Mesenchymal stem cell (in vitro differentiated cells and primary cell): Measurements from ENCODE around the gene POLR1G.
A peak's percentile ranks its signal among the peaks of the same experiment; 100 is the strongest.

Experiments used
- DNase-seq: peaks from one replicate; pipeline ENCODE4 v3.0.0-alpha.2; 2013
- H2AFZ ChIP-seq: one replicate; pipeline ENCODE4 v1.6.1; 2013; ENCODE audit warnings: low read depth, mild to moderate bottlenecking, control low read depth, inconsistent platforms, low read length, moderate library complexity
- H2AK5ac ChIP-seq: 2 replicates; pipeline ENCODE4 v1.6.1; 2013; ENCODE audit warnings: low read length, moderate library complexity, mild to moderate bottlenecking, inconsistent platforms; ENCODE audit not compliant: severe bottlenecking
- H2BK120ac ChIP-seq: one replicate; pipeline ENCODE4 v1.6.1; 2013; ENCODE audit warnings: low read depth, mild to moderate bottlenecking, inconsistent platforms, low read length, moderate library complexity
- H2BK12ac ChIP-seq, 2 experiments: one replicate each; pipeline ENCODE4 v1.6.1; 2013; ENCODE audit warnings: inconsistent platforms in 2 of 2, low read length in 2 of 2, mild to moderate bottlenecking in 2 of 2, moderate library complexity in 2 of 2, control low read depth in 1 of 2
- H2BK15ac ChIP-seq: one replicate; pipeline ENCODE4 v1.6.1; 2013; ENCODE audit warnings: mild to moderate bottlenecking, low read depth, inconsistent platforms; ENCODE audit not compliant: poor library complexity, severe bottlenecking
- H2BK5ac ChIP-seq: 2 replicates; pipeline ENCODE4 v1.6.1; 2013; ENCODE audit warnings: low read depth, mild to moderate bottlenecking, low read length, control low read depth, inconsistent platforms; ENCODE audit not compliant: poor library complexity, severe bottlenecking
- H3K14ac ChIP-seq, 2 experiments: one replicate each; pipeline ENCODE4 v1.6.1; 2013; ENCODE audit warnings: inconsistent platforms in 2 of 2, low read length in 2 of 2, control low read depth in 1 of 2, mild to moderate bottlenecking in 1 of 2, moderate library complexity in 1 of 2
- H3K18ac ChIP-seq, 2 experiments: one replicate each; pipeline ENCODE4 v1.6.1; 2013; ENCODE audit warnings: inconsistent platforms in 2 of 2, low read length in 2 of 2, control low read depth in 1 of 2, low read depth in 1 of 2, mild to moderate bottlenecking in 1 of 2
- H3K23ac ChIP-seq, 2 experiments: one replicate each; pipeline ENCODE4 v1.6.1; 2013; ENCODE audit warnings: inconsistent platforms in 2 of 2, low read length in 2 of 2, mild to moderate bottlenecking in 2 of 2, moderate library complexity in 2 of 2, control low read depth in 1 of 2
- H3K27ac ChIP-seq: 2 replicates; pipeline ENCODE4 v1.5.1; 2013; ENCODE audit warnings: mild to moderate bottlenecking, moderate library complexity, low read length, control low read depth, inconsistent platforms; ENCODE audit not compliant: poor library complexity, severe bottlenecking
- H3K27me3 ChIP-seq, 2 experiments: 2 replicates each; pipeline versions ENCODE4 v1.6.1 to v1.7.0; 2013; ENCODE audit warnings: low read length in 2 of 2, mild to moderate bottlenecking in 2 of 2, moderate library complexity in 2 of 2, control low read depth in 1 of 2, inconsistent platforms in 1 of 2; ENCODE audit not compliant: control insufficient read depth in 1 of 2, insufficient read depth in 1 of 2
- H3K36me3 ChIP-seq, 2 experiments: 2 replicates each; pipeline versions ENCODE4 v1.6.1 to v1.7.0; 2013; ENCODE audit warnings: low read length in 2 of 2, control low read depth in 1 of 2, inconsistent platforms in 1 of 2, low read depth in 1 of 2, mild to moderate bottlenecking in 1 of 2; ENCODE audit not compliant: insufficient read depth in 2 of 2, control insufficient read depth in 1 of 2
- H3K4ac ChIP-seq, 2 experiments: one replicate each; pipeline ENCODE4 v1.6.1; 2013; ENCODE audit warnings: inconsistent platforms in 2 of 2, low read length in 2 of 2, mild to moderate bottlenecking in 2 of 2, moderate library complexity in 2 of 2, control low read depth in 1 of 2, low read depth in 1 of 2
- H3K4me1 ChIP-seq: 2 replicates; pipeline ENCODE4 v1.6.1; 2013; ENCODE audit warnings: low read depth, low read length, control low read depth; ENCODE audit not compliant: control insufficient read depth, insufficient read depth
- H3K4me2 ChIP-seq: 2 replicates; pipeline ENCODE4 v1.6.1; 2013; ENCODE audit warnings: low read length, mild to moderate bottlenecking, inconsistent platforms; ENCODE audit not compliant: poor library complexity, severe bottlenecking
- H3K4me3 ChIP-seq, 2 experiments: 2 replicates each; pipeline versions ENCODE4 v1.5.1 to v1.7.0; 2013; ENCODE audit warnings: low read length in 2 of 2, mild to moderate bottlenecking in 2 of 2, control low read depth in 1 of 2, low read depth in 1 of 2; ENCODE audit not compliant: insufficient read depth in 1 of 2
- H3K79me1 ChIP-seq: replicated peaks from 2 replicates; pipeline ENCODE4 v1.6.1; 2013; ENCODE audit warnings: mild to moderate bottlenecking, control low read depth, low read length, inconsistent platforms; ENCODE audit not compliant: poor library complexity, severe bottlenecking
- H3K9ac ChIP-seq: 2 replicates; pipeline ENCODE4 v1.7.0; 2013; ENCODE audit warnings: mild to moderate bottlenecking, low read length, moderate library complexity
- H3K9me3 ChIP-seq: 2 replicates; pipeline ENCODE4 v1.7.0; 2013; ENCODE audit warnings: mild to moderate bottlenecking, low read length; ENCODE audit not compliant: control insufficient read depth
- H4K8ac ChIP-seq: one replicate; pipeline ENCODE4 v1.6.1; 2013; ENCODE audit warnings: inconsistent platforms, mild to moderate bottlenecking, low read length, moderate library complexity
- H4K91ac ChIP-seq: one replicate; pipeline ENCODE4 v1.6.1; 2013; ENCODE audit warnings: mild to moderate bottlenecking, low read length, inconsistent platforms
- WGBS: methylation state at CpG from one replicate; pipeline ENCODE4 v1.1.7; 2013; ENCODE audit warnings: mixed read lengths; 5-methylcytosine and 5-hydroxymethylcytosine counted together

The POLR1G gene

GRCh38 chr19:45358213-45358792, 48.1 kb upstream of the POLR1G start:
- Histone ChIP-seq H2AFZ (no peak overlapping the region), H3K18ac (no peak overlapping the region), H3K4me1 (no peaks in the 10 kb centered on the region), H4K8ac (no peak overlapping the region), H4K91ac (no peak overlapping the region), H3K4ac (no peak overlapping the region), H3K14ac (no peak overlapping the region), H3K27me3 (no peaks in the 10 kb centered on the region), H2AK5ac (no peak overlapping the region), H2BK120ac (no peak overlapping the region), H2BK12ac (no peak overlapping the region), H3K36me3 (peaks cover 77 to 86% of the 10 kb centered on the region in 2 experiments), H3K27ac (no peak overlapping the region), H2BK15ac (no peak overlapping the region), H3K23ac (no peak overlapping the region), H3K9ac (no peak overlapping the region), H2BK5ac (no peak overlapping the region), H3K4me3 (no peak overlapping the region), H3K79me1 (peaks cover 36% of the 10 kb centered on the region), H3K4me2 (no peak overlapping the region), H3K9me3 (no peaks in the 10 kb centered on the region)
- WGBS: 96% methylated on average over 11 of the region's 12 CpGs
- no peak for DNase-seq

DNA sequence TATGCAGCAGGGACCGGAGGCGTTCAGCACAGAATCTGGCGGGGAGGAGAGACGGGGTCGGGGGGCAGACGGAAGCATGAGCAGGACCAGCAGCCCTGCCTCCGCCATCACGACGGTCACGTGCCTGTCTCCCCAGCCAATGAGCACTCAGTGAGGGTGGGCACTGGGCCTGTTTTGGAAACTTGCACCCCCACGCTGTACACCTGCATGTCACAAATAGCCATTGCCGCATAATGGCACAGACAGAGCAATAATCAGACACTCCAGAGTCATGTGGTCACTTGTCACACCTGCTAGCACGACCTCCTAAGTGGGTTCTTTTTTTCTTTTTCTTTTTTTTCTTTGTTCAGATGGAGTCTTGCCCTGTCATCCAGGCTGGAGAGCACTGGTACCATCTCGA, 44.8 kb upstream of the POLR1G start:
- Histone ChIP-seq H3K4me1 (no peaks in the 10 kb centered on the region), H2BK15ac (no peak overlapping the region), H2BK5ac (no peak overlapping the region), H3K4ac (no peak overlapping the region), H4K8ac (no peak overlapping the region), H3K9ac (no peak overlapping the region), H3K4me2 (no peak overlapping the region), H3K23ac (no peak overlapping the region), H3K9me3 (no peaks in the 10 kb centered on the region), H3K18ac (no peak overlapping the region), H2BK120ac (no peak overlapping the region), H2AK5ac (no peak overlapping the region), H3K27ac (no peak overlapping the region), H3K79me1 (peaks cover 46% of the 10 kb centered on the region), H3K4me3 (no peak overlapping the region), H3K27me3 (no peaks in the 10 kb centered on the region), H2BK12ac (no peak overlapping the region), H3K14ac (no peak overlapping the region), H3K36me3 (peaks cover 55 to 79% of the 10 kb centered on the region in 2 experiments), H4K91ac (no peak overlapping the region), H2AFZ (no peak overlapping the region)
- no peak for DNase-seq
- 98% methylated on average over 14 of the region's 14 CpGs for WGBS

GRCh38 chr19:45362291-45362690, 44.2 kb upstream of the POLR1G start:
- peak overlapping the region; percentile 6 for H4K8ac ChIP-seq
- no peak overlapping the region for H2BK120ac ChIP-seq
- no peaks in the 10 kb centered on the region for H3K9me3 ChIP-seq
- H3K4ac ChIP-seq: no peak overlapping the region
- no peak overlapping the region for H3K4me2 ChIP-seq
- H2BK5ac ChIP-seq: no peak overlapping the region
- H2AK5ac ChIP-seq: no peak overlapping the region
- peak overlapping the region; percentile 7 for H4K91ac ChIP-seq
- no peaks in the 10 kb centered on the region for H3K4me1 ChIP-seq
- no peak for DNase-seq
- peaks cover 48 to 72% of the 10 kb centered on the region in 2 experiments for H3K36me3 ChIP-seq
- H3K27me3 ChIP-seq: no peaks in the 10 kb centered on the region
- no peak overlapping the region for H3K14ac ChIP-seq
- no peak overlapping the region for H3K18ac ChIP-seq
- no peak overlapping the region for H3K9ac ChIP-seq
- 99% methylated on average over 16 of the region's 16 CpGs for WGBS
- no peak overlapping the region for H3K4me3 ChIP-seq
- no peak overlapping the region for H2BK15ac ChIP-seq
- no peak overlapping the region for H3K27ac ChIP-seq
- no peak overlapping the region for H2BK12ac ChIP-seq
- peaks cover 41% of the 10 kb centered on the region for H3K79me1 ChIP-seq
- H3K23ac ChIP-seq: no peak overlapping the region
- H2AFZ ChIP-seq: no peak overlapping the region

- H2AK5ac ChIP-seq: no peak overlapping the region
- H4K8ac ChIP-seq: no peak overlapping the region
- H3K14ac ChIP-seq: no peak overlapping the region
- H3K18ac ChIP-seq: no peak overlapping the region
- H2AFZ ChIP-seq: no peak overlapping the region
- no peak overlapping the region for H3K27ac ChIP-seq
- H3K23ac ChIP-seq: no peak overlapping the region
- no peak overlapping the region for H3K4me3 ChIP-seq
- H3K9me3 ChIP-seq: no peaks in the 10 kb centered on the region
- no peak for DNase-seq
- WGBS: 95% methylated on average over 31 of the region's 44 CpGs
- H3K27me3 ChIP-seq: no peaks in the 10 kb centered on the region
- H2BK12ac ChIP-seq: no peak overlapping the region
- H2BK5ac ChIP-seq: no peak overlapping the region
- no peak overlapping the region for H2BK120ac ChIP-seq
- H2BK15ac ChIP-seq: no peak overlapping the region
- H3K4me1 ChIP-seq: peaks cover 4% of the 10 kb centered on the region
- H3K4ac ChIP-seq: no peak overlapping the region
- H3K4me2 ChIP-seq: no peak overlapping the region
- H3K79me1 ChIP-seq: peaks cover 46% of the 10 kb centered on the region
- H4K91ac ChIP-seq: no peak overlapping the region
- H3K36me3 ChIP-seq: peaks cover 44 to 64% of the 10 kb centered on the region in 2 experiments
- H3K9ac ChIP-seq: no peak overlapping the region
Measured at GRCh38 chr19:45363861-45364459, 42.5 kb upstream of the POLR1G start.
